NOMO-1 treated with DMSO at 0.1 percent for 48 hours (cell line): ENCODE measurements around the gene HIPK2.

Source experiments
- DNase-seq: peaks from one replicate; lab custom pipeline; 2025; ENCODE audit not compliant: unreplicated experiment; lab: John Stamatoyannopoulos, UW

The HIPK2 gene

GRCh38 chr7:139658296-139658695 lies 119.5 kb downstream of the HIPK2 start:
- DNase-seq: no peak

- no peak for DNase-seq
Measured at GRCh38 chr7:139657725-139658124, 120.1 kb downstream of the HIPK2 start.

GRCh38 chr7:139656387-139656786 lies 121.4 kb downstream of the HIPK2 start:
- DNase-seq: no peak

GRCh38 chr7:139655305-139655704 lies 122.5 kb downstream of the HIPK2 start:
- DNase-seq: peak; percentile 13

GRCh38 chr7:139654276-139655181 lies 123.3 kb downstream of the HIPK2 start:
- no peak for DNase-seq

- DNase-seq: no peak
Measured at GRCh38 chr7:139651914-139652313, 125.9 kb downstream of the HIPK2 start.

GRCh38 chr7:139651308-139651707 lies 126.5 kb downstream of the HIPK2 start:
- DNase-seq: no peak

- no peak for DNase-seq
Measured at GRCh38 chr7:139650429-139651100, 127.2 kb downstream of the HIPK2 start.

GRCh38 chr7:139648941-139649425 lies 128.8 kb downstream of the HIPK2 start:
- DNase-seq: peak; percentile 71

GRCh38 chr7:139648391-139648861 lies 129.4 kb downstream of the HIPK2 start:
- DNase-seq: no peak

- DNase-seq: no peak
Measured at GRCh38 chr7:139647814-139648390, 129.9 kb downstream of the HIPK2 start.

- no peak for DNase-seq
Measured at GRCh38 chr7:139647085-139647484, 130.7 kb downstream of the HIPK2 start.

- DNase-seq: no peak
Measured at GRCh38 chr7:139646566-139646965, 131.2 kb downstream of the HIPK2 start.

- DNase-seq: peak; percentile 10
Measured at GRCh38 chr7:139645572-139646523, 131.9 kb downstream of the HIPK2 start.

- DNase-seq: no peak
Measured at GRCh38 chr7:139643951-139644585, 133.7 kb downstream of the HIPK2 start.

GRCh38 chr7:139642283-139642682 lies 135.5 kb downstream of the HIPK2 start:
- DNase-seq: no peak

- DNase-seq: no peak
Measured at GRCh38 chr7:139641337-139641992, 136.3 kb downstream of the HIPK2 start.

GRCh38 chr7:139640681-139641080 lies 137.1 kb downstream of the HIPK2 start:
- no peak for DNase-seq

- no peak for DNase-seq
Measured at GRCh38 chr7:139639563-139639962, 138.2 kb downstream of the HIPK2 start.
